ENCODE measurements around the gene OTUB1.

OTUB1 gene

DNA sequence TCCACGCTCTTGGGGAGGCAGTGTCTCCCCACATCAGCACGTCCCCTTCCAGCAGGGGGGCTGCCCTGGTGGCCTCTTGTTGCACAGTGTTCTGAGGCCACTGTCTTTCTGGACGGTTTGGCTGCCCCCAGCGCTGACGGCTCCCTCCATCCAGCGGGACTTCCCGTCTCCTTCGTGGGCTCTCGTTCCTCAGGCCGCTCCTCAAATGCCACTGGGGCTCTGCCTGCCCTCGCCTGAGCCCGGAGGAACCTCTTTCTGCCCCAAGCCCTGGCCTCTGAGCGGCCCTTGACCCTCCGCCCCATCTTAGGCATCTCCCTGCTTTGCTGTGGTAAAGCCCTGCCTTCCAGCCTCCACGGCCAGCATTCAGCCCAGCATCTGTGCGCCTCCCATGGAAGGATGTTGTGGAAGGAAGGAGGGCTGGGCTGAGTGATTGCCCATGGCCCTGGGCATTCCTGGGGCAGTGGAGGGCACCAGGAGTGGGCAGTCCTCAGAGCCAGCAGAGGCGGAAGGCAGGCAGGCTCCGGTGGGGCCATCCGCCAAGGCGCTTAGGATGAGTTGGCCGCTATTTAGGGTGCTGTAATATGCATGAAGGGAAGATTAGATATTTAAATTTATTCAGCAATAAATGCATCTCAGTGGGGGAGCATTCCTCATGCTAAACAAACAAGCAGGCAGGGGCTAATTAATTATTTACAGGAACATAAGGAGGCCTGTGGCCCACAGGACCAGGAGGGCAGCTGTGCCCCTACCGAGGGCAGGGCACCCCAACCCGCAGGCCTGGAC is 17.8 kb downstream of the OTUB1 start:
- DNase-seq (ENCODE audit: low read depth, low spot score) = no peak
- H3K27ac ChIP-seq = no peak overlapping the region

GRCh38 chr11:64004590-64004984 is 18.3 kb downstream of the OTUB1 start:
- no peak for DNase-seq (ENCODE audit: low read depth, low spot score)
- no peak overlapping the region for H3K27ac ChIP-seq

DNA sequence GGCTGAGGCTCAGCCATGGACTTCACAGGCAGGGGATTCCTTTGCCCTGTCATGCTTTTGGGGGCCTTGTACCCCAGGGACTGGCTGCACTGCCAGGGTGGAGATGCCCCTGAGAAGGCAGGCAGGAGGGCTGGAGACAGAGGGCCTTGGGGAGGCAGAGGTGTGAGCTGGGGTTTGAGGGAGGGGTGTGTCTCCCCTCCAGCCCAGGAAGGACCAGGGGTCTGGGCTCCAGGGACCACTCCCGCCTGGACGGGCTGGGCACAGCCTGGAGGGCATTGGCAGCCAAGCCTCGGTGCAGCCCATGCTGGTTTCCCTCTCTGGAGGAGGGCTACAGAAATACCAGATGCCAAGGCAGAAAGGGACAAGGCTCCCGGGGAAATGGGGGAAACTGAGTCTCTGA is 19.5 kb downstream of the OTUB1 start:
- no peak overlapping the region for H3K27ac ChIP-seq
- no peak for DNase-seq (ENCODE audit: low read depth, low spot score)

- no peak for DNase-seq (ENCODE audit: low read depth, low spot score)
- H3K27ac ChIP-seq = no peak overlapping the region
Measured at GRCh38 chr11:64006398-64006797, 20.2 kb downstream of the OTUB1 start.

GRCh38 chr11:64007160-64007628 is 21.0 kb downstream of the OTUB1 start:
- no peak for DNase-seq (ENCODE audit: low read depth, low spot score)
- H3K27ac ChIP-seq = no peak overlapping the region

GRCh38 chr11:64007629-64008282 is 21.5 kb downstream of the OTUB1 start:
- H3K27ac ChIP-seq = no peak overlapping the region
- DNase-seq (ENCODE audit: low read depth, low spot score) = no peak

- no peak for DNase-seq (ENCODE audit: low read depth, low spot score)
Measured at GRCh38 chr11:64008283-64008913, 22.2 kb downstream of the OTUB1 start.

DNA sequence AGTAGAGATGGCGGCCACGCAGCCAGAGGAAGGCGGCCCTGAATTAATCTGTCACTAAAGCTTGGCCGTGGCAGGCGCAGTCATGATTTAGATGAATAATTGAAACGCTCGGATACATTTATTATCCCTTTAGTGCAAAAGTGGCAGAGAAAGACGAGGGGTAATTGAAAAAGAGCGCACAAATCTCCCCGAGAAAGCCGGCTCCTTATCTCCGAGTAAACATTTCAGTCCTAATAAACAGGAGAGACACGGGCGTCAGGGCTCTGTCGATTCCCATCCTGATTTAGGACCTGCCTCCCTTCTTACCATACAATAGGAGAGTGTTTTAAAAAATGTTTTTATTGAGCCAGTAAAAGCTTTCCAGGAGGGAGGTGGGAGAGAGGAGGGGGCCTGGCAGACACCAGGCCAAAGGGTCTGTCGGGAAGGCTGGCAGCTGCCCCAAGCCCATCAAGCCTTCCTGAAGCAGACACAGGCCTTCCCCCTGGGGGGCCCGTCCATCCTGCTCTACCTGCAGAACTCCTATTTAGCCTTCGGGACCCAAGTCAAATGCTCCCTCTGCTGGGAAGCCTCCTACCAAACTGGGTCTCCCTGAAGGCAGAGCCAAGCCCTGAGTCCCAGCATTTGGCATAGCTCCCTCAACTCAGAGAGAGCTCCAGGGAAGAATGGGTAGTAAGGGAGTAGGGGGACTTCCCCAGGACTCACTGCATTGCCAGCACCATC is 22.8 kb downstream of the OTUB1 start:
- H3K27ac ChIP-seq = no peak overlapping the region
- no peak for DNase-seq (ENCODE audit: low read depth, low spot score)

More at GRCh38 chr11:64008283-64008913, 22.2 kb downstream of the OTUB1 start:
- H3K27ac ChIP-seq = no peak overlapping the region

DNA sequence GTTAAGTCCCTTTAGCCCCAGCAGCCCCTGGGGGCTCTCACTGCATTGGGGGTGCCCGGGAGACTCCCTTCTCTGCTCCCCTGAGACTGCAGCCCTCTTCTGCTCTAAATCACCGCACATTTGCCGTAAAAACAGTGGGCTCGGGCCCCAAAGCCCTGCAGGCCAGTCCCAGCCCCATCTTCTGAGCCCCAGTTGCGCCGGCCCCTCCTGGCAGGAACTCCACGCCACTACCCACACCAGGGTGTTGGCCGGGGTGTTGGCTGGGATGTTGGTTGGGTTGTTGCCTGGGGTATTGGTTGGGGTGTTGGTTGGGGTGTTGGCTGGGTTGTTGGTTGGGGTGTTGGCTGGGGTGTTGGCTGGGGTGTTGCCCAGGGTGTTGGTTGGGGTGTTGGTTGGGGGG is 23.5 kb downstream of the OTUB1 start:
- H3K27ac ChIP-seq = no peak overlapping the region
- no peak for DNase-seq (ENCODE audit: low read depth, low spot score)

DNA sequence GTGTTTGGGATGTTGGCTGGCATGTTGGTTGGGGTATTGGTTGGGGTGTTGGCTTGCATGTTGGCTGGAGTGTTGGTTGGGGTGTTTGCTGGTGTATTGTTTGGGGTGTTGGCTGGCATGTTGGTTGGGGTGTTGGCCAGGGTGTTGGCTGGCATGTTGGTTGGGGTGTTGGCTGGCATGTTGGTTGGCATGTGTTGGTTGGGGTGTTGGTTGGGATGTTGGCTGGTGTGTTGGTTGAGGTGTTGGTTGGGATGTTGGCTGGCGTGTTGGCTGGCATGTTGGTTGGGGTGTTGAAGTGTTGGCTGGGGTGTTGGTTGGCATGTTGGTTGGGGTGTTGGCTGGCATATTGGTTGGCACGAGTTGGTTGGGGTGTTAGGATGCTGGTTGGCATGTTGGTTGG is 24.5 kb downstream of the OTUB1 start:
- no peak for DNase-seq (ENCODE audit: low read depth, low spot score)
- no peak overlapping the region for H3K27ac ChIP-seq

DNA sequence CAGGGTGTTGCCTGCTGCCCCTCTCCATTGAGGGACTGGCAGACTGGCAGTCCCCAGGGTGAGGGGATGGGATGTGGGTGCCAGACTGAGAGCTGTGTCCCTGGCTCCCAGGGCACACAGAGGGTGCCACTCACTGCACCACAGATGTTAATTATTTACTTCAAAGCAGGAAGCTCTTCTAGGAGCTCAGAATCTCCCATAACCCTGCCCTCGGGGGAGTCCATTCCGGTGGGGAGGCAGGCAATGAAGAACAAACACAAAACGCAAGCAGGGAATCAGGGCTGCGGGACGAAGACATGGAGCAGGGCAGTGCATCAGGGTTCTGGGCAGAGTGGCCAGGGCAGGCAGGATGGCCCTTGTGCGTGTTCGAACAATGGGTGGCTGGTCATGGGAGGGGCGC is 25.1 kb downstream of the OTUB1 start:
- H3K27ac ChIP-seq = no peak overlapping the region
- no peak for DNase-seq (ENCODE audit: low read depth, low spot score)

GRCh38 chr11:64013141-64013896 is 27.1 kb downstream of the OTUB1 start:
- H3K27ac ChIP-seq = no peak overlapping the region
- DNase-seq (ENCODE audit: low read depth, low spot score) = no peak

DNA sequence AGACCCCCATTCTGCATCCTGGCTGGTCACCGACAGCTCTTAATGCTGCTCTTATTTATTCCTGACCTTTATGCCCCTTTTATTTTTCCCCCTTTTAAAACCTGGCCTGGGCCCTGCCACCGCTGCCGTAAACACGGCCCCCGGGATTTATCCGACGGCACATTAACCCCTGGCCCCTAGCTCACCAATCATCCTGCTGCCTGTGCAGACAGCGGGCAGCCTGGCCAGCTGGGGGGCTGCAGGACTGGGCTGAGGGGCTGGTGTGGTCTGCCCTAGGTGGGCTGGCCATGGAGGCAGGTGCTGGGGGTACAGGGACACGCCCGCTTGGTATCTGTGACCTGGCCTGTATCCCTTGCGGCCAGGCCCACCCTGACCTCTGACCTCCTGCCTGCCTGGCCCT is 28.1 kb downstream of the OTUB1 start:
- H3K27ac ChIP-seq = no peak overlapping the region
- no peak for DNase-seq (ENCODE audit: low read depth, low spot score)

- H3K27ac ChIP-seq = no peak overlapping the region
- DNase-seq (ENCODE audit: low read depth, low spot score) = no peak
Measured at GRCh38 chr11:64015510-64015909, 29.3 kb downstream of the OTUB1 start.

DNA sequence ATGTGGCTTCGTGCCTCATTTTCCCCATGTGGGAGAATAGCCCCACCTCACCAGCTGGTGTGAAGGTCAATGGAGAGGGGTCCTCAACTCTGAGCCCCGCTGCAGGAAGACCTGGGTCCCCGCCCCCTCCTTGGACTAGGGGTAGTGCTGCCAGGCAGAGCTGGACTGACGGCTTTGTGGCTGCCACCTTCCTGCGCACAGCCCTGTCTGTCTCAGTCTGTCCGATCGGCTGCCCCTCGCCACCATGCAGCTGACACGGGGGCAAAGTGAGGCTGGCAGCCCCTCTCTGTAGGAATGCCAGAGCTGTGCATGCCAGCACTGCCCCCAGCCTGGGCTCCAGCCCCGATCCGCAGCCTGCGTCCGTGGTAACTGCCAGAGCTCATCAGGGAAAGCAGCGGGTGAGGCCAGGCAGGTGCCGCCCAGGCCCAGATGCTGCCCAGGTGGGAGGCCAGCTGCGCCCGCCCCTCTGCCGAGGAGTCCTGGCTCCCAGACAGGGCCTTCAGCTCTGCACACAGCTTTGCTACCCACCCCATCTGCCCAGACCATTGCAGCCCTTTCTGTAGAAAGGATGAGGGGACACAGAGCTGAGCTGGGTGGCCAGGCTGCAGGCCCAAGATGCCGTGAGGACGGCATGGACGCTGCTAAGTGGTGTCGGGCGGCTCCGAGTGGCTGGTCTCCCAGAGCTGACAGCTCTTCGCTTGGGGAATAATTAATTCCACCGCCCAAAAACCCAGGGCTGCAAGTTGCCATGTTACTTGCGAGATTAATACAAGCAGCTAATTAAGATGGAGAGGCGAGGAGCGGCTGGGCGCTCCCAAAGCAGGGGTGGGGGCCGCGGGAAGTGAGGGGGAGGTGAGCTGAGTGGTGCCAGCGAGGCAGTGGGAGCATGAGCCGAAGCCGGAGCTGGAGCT is 30.0 kb downstream of the OTUB1 start:
- no peak overlapping the region for H3K27ac ChIP-seq
- no peak for DNase-seq (ENCODE audit: low read depth, low spot score)

- no peak overlapping the region for H3K27ac ChIP-seq
- no peak for DNase-seq (ENCODE audit: low read depth, low spot score)
Measured at GRCh38 chr11:64017945-64018224, 31.6 kb downstream of the OTUB1 start.

GRCh38 chr11:64018310-64018709 is 32.1 kb downstream of the OTUB1 start:
- no peak overlapping the region for H3K27ac ChIP-seq
- DNase-seq (ENCODE audit: low read depth, low spot score) = no peak

DNA sequence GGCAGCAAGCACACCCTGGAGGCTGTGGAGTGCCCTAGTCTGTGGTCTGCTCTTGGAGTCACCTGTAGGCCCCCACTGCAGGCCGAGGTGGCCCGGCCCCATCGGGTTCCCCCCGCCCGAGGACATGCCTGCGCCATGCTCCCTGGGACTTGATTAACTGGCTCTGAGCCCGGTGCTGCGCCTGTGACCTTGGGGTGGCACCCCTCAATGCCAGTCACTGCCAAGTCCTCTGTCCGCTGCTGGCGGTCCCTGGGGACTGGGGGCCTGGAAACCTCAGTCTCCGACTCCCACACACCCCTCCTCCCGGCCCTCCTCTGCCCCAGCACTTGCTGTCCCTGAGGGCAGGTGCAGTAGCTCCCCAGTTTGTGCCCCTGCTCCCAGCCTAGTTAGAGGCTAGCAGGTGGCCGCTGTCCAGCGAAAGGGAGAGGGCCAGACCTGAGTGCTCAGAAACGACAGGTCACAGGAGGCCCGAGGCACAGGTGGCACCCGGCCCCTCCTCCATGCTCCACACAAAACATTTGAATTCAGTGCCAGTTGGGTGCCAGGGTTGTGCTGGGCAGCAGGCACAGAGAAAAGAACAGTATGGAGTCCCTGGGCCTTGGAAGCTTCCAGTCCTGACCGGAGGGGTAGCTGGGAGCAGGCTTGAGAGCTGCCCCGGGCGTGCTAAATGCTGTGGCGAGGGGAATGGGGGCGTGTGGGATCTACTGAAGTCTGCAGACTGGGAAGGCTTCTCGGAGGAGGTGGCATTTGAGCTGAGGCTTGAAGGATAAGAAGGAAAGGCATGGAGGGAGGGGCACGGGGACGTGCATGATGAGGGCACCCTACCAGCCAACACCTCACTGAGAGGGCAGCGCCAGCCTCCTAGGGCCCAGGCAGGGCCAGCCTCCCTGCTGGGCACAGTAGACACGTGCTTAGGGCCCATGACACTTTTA is 33.1 kb downstream of the OTUB1 start:
- DNase-seq (ENCODE audit: low read depth, low spot score) = no peak
- no peak overlapping the region for H3K27ac ChIP-seq
